ENCODE data around the gene POC1A. TPM values are rescaled to one million over a fixed set of nuclear protein-coding genes. Genes with fewer than 3 reads are reported as not detected.

Gene POC1A
- polyA plus RNA-seq, 1 of the 3 experiments (the other 2 are of a cell fraction) = 11.7 TPM

- H3K9me2 ChIP-seq = no peaks in the 10 kb centered on the region
- no peak for DNase-seq
- H3K27ac ChIP-seq (ENCODE audit: low read depth in 2 of 2, low read length in 1 of 2) = no peak overlapping the region; a peak in 1 of 4 replicates
- ChIA-PET POLR2A (no interaction called here), CTCF (interaction anchor here (8.8 to 12.7 kb wide), 2 partner anchors 71 to 122 kb away, joined by 189 to 366 read pairs; partner anchors contain the start of gene DUSP7)
- no peak overlapping the region for H2AFZ ChIP-seq (ENCODE audit: low read depth)
- WGBS (ENCODE audit: low lambda C conversion rate) = 100% methylated on average over 3 of the region's 4 CpGs
- no peak overlapping the region for H3K9ac ChIP-seq
- H3F3A ChIP-seq (replicated peaks; ENCODE audit: insufficient read depth) = peaks cover 3% of the 10 kb centered on the region
- no peak overlapping the region for H3K4me2 ChIP-seq
- H3K4me1 ChIP-seq (ENCODE audit: control insufficient read depth in 1 of 2, insufficient read depth in 2 of 2, low read depth in 1 of 2, low read length in 1 of 2) = peaks cover 6 to 33% of the 10 kb centered on the region in 2 experiments; a peak in 2 of 4 replicates
- 0 out of 2 replicates have a peak, but pooled peaks cover 4% of the 10 kb centered on the region for H3K79me2 ChIP-seq (ENCODE audit: insufficient read depth)
- H3K36me3 ChIP-seq (replicated peaks in 1 of 2; ENCODE audit: control insufficient read depth in 1 of 2, insufficient read depth in 2 of 2, low read length in 1 of 2) = peaks cover 0 to 14% of the 10 kb centered on the region in 2 experiments
- no peak for TF ChIP-seq ZBTB33 (IDR thresholded peaks at IDR 0.05; ENCODE audit: borderline replicate concordance, low read depth)
- TF ChIP-seq JUND (IDR thresholded peaks at IDR 0.05) = no peak
- TF ChIP-seq RFX5 (IDR thresholded peaks at IDR 0.05; ENCODE audit: low read length) = no peak
- TF ChIP-seq TEAD4 (IDR thresholded peaks at IDR 0.05; ENCODE audit: borderline replicate concordance, insufficient read depth) = no peak
- TF ChIP-seq GATA2 (CRISPR knock-in tag; IDR thresholded peaks at IDR 0.05) = no peak
- TF ChIP-seq MXI1 (IDR thresholded peaks at IDR 0.05; ENCODE audit: low read depth, low read length) = no peak
- TF ChIP-seq NFIC (IDR thresholded peaks at IDR 0.05; ENCODE audit: borderline replicate concordance) = no peak
- no peak for TF ChIP-seq IRF3 (IDR thresholded peaks at IDR 0.05; ENCODE audit: low read depth, low read length)
- TF ChIP-seq REST (IDR thresholded peaks at IDR 0.05; ENCODE audit: low read depth, low read length) = no peak
- TF ChIP-seq POLR2AphosphoS5 (IDR thresholded peaks at IDR 0.05; ENCODE audit: low read depth, low read length) = no peak
- TF ChIP-seq TCF12 (IDR thresholded peaks at IDR 0.05) = no peak
- no peak for TF ChIP-seq FOXM1 (IDR thresholded peaks at IDR 0.05; ENCODE audit: low read depth)
- no peak for TF ChIP-seq USF1 (IDR thresholded peaks at IDR 0.05; ENCODE audit: borderline replicate concordance, low read depth)
- no peak overlapping the region for H3K4me3 ChIP-seq (ENCODE audit: low read depth in 2 of 2, low read length in 1 of 2)
- no peaks in the 10 kb centered on the region for H3K27me3 ChIP-seq (ENCODE audit: insufficient read depth)
- no peaks in the 10 kb centered on the region for H4K20me1 ChIP-seq (ENCODE audit: insufficient read depth)
- H3K9me3 ChIP-seq = no peaks in the 10 kb centered on the region
Measured at GRCh38 chr3:52126036-52126435, 28.2 kb downstream of the POC1A start.
